ENCODE measurements around the gene TENM4.

TENM4 gene

DNA sequence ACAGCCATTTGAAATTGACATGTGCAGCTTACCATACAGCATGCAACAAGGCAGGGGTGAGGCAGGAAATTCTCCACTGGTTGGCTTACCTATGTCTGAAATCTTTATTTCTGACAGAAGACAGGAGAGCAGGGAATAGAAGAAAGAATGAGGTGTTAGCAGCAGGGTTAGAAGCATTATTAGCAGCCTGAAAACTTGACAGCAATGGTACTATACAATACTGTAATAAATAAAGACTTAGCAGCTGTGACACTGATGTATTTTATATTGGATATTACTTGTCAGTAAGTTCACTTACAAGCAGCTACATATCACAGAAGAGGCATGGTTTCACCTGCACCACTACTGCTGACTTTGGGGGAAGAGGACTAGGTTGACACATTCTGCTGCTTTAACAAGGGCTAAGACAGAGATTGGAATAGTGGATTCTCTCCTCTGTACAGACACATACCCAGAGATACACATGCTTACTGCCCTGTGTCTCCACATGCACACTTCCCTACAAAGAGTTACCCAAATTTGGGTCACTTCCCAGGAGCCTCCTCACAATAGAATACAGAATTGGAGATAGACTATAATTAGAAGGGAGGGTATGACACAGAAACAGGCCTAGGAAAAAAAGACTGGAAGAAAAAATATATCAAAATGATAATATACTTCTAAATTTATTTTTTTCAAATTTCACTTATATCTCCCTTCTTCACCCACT is 720.4 kb downstream of the TENM4 start:
- no peak for DNase-seq

- no peak for DNase-seq
Measured at GRCh38 chr11:78717041-78717440, 723.8 kb downstream of the TENM4 start.

DNA sequence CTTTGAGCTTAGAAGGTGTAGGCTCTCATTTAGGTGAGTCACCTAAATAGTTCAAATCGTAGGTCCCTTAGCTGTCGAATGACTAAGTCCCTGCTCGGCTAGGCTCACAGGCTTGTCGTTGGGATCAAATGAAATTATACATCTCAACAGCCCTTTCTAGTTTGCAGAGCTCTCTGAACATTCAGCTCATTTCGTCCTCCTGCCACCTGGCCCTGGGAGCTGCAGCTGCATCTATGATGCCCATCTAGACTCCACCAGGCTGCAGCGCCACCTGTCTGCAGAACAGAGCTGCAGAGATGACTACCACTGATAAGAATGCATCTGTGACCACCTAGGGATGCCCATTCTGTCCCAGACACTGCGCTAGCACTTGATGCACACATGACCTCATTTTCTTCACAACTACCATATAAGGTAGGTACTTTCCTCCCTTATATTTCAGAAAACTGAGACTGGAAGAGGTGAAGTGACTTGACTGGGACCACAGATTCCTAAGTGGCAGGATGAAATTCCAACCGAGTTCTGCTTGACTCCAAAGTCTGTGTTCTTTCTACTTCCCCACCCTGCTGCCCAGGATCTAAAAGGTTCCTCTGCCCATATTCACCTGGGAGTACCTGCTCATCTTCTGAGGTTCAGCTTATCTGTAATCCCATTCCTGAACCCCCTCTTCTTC is 725.1 kb downstream of the TENM4 start:
- peak in 1 of 2 donors; percentile 16 for DNase-seq

- DNase-seq, result no peak
Measured at GRCh38 chr11:78714539-78714938, 726.3 kb downstream of the TENM4 start.

- DNase-seq, result no peak
Measured at GRCh38 chr11:78711735-78712134, 729.1 kb downstream of the TENM4 start.

DNA sequence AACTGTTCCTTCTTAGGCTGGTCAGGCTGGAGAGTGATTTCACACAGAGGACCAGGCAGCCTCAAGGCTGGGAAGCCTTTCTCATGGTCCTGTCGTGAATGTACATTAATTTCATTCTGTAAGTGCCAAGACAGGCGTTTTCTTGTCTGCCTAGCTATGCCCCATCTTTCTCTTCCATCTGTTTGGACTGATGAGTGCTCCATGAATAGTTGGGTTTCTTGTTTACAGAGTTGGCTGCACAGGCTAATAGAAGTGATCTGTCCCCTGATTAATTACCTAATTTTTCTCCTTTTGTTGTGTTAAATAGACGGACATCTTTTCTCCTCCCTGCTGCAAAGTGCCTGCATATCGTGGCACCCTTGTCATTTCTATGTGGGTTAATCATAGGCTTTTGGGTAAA is 730.4 kb downstream of the TENM4 start:
- DNase-seq, result no peak

GRCh38 chr11:78708388-78708787 is 732.4 kb downstream of the TENM4 start:
- no peak for DNase-seq

GRCh38 chr11:78706551-78706950 is 734.3 kb downstream of the TENM4 start:
- no peak for DNase-seq

GRCh38 chr11:78704811-78705210 is 736.0 kb downstream of the TENM4 start:
- DNase-seq, result no peak

DNA sequence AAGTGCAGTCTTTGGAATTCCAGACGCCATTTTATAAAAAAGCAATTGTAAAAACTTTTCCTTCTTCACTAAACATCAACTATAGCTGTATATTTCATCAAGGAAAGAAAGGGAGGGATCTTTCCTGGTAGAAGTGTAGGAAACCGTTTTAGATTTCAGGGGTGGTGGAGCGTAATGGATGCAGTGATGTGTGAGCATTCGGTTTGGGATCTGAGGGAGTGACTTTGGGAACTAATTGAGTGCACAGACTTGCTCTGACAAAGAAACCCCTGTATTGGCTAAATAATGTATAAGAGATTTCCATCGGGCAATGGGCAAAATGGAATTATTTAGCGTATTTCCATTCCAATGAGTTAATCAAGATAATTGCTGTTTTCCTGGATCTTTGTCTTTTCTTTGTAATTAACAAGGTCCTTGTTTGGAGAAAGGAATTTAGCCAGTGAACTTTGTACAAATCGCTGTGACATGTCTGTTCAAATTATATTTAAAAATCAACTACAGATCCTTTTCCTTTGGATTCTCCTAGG is 741.2 kb downstream of the TENM4 start:
- DNase-seq, result no peak

GRCh38 chr11:78698612-78699011 is 742.2 kb downstream of the TENM4 start:
- no peak for DNase-seq

- no peak for DNase-seq
Measured at GRCh38 chr11:78696177-78696576, 744.7 kb downstream of the TENM4 start.

DNA sequence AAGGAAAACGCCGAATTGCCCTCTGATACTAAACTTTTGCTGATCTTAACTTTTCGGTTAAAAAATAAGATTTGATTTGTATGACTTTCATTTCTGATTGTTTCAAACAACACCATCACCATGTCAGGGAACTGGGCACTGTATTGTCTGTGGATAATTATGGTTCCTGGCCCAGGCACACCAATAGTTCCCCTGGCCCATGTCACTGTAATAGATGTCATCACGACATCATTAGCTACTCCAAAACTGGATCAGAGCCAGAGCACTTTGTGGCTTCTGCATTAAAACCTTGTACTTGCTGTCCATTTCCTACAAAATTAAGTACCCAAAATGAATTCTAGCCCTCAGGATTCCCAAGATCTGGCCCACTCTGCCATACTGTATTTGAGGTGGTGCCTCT is 746.7 kb downstream of the TENM4 start:
- DNase-seq, result no peak

DNA sequence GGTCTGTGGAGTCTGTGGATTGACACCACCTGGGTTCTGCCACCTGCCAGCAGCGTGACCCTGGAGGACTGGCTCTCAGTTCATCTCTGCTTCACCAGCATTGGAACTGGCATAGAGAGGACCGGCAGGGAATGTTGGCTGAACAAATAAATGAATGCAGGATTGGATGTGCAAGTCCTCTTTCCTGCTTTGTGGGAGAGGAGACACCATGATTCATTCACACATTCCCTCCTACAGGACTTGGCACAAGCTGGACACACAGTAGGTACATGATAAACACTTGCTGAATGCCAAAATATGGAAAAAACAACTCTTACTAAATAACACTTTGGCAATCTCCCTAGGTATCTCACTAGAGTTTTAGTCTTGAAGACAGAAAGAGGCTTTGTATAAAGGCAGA is 749.6 kb downstream of the TENM4 start:
- DNase-seq, result no peak

GRCh38 chr11:78690352-78690987 is 750.4 kb downstream of the TENM4 start:
- no peak for DNase-seq

- DNase-seq, result no peak
Measured at GRCh38 chr11:78689585-78690153, 751.2 kb downstream of the TENM4 start.

DNA sequence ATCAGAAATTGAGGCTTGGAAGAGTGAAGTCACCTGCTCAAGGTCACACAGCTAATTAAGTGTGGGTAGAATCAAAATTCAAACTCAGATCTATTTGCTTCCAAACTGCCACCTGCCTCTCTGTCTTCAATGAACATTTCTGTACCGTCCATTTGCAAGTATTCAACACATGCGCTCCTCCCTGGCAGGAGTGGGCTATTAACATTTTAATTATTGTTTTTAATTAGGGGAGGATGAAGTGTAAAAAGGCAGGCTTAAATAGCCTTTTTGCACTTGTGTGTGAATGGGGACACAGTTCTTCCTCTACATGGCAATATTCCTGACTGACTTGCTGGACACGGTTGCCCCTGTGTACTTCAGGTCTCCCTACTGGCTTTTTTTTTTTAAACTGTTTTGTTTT is 751.7 kb downstream of the TENM4 start:
- no peak for DNase-seq

- no peak for DNase-seq
Measured at GRCh38 chr11:78688460-78688859, 752.4 kb downstream of the TENM4 start.

- no peak for DNase-seq
Measured at GRCh38 chr11:78685156-78685555, 755.7 kb downstream of the TENM4 start.

DNA sequence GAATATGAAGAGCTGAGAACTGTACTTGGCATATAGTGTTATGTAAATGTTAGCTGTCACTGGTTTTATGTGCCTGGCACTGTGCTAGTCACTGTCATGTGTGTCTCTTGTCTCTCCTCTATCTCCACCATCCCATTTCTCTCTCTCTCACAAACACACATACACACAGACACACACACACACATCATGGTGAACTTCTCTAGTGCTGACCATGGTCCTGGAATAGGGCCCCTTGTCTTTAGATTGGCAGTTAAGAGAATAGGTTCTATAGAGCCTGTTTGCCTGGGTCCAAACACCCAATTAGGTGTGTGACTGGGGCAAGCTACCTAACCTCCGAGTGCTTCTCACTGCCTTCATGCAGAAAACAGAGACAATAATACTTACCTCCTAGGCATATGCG is 756.5 kb downstream of the TENM4 start:
- DNase-seq, result no peak

DNA sequence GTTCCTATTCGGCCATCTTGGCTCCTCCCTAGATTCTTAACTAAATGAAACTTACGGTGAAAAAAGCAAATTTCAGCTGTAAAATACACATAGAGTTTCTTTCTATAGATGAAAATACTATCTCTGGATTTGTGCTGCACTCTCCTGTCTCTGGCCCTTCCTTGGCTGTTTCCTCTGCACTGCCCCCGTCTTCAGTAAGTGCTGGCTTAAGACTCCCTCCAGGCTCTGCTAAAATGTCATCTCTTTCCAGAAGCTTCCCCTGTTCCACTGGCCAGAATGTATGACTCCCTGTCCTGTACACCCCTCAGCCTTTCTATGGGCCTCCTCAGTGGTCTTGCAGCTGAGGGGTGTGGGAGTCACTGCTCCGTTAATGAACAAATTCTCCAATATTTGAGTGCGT is 757.1 kb downstream of the TENM4 start:
- no peak for DNase-seq

DNA sequence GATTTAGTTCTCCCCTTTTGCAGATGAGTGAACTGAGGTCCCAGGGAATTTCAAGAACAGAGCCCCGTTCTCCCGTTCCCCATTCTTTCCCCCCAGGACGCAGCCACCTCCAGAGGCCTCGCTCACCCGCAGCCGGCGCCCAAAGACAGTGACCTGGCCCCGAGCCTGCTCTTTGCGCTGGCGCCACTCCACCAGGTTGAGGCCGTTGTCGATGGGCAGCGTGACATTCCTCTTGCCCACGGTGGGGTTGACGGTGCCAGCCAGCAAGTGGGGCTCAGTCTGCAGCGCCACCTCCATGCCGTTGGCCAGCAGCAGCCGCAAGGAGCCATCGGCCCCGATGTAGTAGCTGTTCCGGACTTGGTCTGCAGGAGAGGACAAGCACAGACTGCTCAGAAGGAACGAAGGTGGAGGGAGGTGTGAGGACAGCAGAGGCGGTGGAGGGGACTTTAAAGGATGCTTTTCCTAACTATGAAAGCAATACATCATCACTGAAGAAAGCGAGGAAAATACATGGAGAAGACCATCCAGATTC is 764.7 kb downstream of the TENM4 start:
- DNase-seq, result no peak

- DNase-seq, result no peak
Measured at GRCh38 chr11:78672850-78673620, 767.8 kb downstream of the TENM4 start.

Data from inflammatory macrophage treated with lipopolysaccharide for 1 hour (primary cell).